HG02885 (cell line): ENCODE measurements around the gene YPEL4.
"Not testable (repeated sequence)": the region's sequence is repeated elsewhere in the genome, so short reads cannot be mapped to it uniquely, and the experiment has no call there.

Experiments
- ATAC-seq: cut with Tn5 transposase; IDR thresholded peaks from one replicate; pipeline ENCODE4 v1.9.1; 2021; ENCODE audit warnings: mild to moderate bottlenecking; ENCODE audit not compliant: unreplicated experiment, poor library complexity

The YPEL4 gene

GRCh38 chr11:57652230-57652629 is 2.5 kb upstream of the YPEL4 start:
- not testable (repeated sequence) for ATAC-seq

DNA sequence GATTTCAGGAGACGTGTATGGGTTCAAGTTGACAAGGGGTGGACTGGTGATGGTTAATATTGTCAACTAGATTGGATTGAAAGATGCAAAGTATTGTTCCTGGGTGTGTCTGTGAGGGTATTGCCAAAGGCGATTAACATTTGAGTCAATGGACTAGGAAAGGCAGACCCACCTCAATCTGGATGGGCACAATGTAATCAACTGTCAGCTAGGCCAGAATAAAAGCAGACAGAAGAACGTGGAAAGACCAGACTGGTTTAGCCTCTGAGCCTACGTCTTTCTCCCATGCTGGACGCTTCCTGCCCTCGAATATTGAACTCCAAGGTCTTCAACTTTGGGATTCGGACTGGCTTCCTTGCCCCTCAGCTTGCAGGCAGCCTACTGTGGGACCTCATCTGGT is 1.7 kb upstream of the YPEL4 start:
- no peak for ATAC-seq

GRCh38 chr11:57650739-57651090 is 1.0 kb upstream of the YPEL4 start:
- no peak for ATAC-seq

DNA sequence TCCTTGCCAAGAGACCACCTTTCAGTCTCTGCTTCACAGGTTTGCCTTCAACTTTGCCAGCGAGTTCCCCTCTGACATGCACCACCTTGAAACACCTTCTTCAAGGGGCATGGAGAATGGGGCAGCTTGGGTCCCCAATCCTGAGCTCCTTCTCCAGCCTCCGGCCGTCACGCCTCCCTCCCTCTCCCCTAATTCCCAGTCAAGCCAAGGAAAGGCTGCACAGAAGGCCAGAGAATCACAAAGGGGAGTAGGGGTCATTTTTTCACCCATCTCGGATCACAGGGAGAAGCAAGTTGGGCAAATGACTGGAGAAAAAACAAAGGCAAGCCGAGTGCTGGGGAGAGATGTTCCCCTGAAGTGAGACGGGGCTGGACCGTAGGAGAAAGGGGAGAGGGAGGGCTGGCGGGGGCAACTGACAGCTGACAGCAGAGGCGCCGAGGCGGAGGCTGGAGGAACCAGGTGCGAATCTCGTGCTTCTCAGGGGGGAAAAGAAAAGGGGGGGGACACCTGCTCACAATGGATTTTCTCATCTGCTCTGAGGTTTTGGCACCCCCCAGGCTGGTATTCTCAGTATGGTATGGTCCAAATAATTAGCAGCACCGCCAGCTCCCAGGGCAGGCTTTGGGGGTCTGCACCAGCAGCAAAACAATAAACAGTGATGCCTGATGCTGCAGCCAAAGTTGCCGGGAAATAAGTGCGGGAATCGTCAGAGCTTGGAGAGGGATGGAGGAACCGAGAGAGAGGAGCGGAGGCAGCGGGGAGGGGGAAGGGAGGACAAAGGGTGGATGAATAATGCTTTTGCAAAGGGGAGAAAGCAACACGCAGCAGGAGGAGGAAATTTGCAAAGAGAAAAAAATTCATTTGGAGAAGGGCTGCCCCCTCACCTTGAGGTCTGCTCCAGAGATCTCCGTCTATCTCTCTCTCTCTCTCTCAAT is 644 bp downstream of the YPEL4 start:
- no peak for ATAC-seq

DNA sequence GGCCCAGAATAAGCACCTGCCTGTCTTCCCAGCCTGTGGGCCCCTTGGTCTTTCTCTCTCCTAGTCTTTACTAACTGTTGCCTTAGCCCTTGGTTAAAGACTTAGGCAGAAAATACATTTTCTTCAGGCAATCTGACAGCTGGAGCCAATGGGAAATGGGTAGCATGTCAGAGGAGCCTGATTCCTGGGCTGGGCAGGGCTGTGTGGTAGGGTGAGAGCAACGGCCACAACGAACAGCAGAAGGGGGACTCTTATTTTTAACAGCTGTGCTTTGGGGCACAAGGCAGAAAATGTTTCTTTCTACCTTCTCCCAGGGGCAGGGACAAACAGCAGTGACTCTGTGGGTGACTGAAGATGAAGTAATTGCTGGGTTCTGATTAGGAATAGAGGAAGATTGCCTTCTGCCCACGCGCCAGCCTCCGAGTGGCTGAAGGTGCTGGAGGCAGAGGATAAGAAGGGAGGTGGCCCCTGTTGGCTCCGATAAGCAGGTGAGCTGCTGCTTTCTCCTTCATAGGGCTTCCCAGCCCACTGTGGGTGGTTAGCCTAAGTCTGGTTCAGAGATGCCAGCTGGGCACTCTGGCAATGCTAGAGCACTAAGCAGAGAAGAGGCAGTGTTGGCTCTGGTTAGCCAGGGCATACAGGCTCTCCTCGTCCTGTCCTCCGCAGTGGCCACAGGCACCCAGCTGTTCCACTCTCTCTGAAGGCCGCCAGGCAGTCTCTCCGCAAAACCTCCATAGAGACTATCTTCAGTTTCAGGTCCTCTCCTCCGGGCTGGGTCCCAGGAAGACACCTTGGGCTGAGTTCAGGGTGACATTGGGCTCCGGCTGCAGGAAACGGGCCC is 1.5 kb downstream of the YPEL4 start:
- ATAC-seq = peak; percentile 22

DNA sequence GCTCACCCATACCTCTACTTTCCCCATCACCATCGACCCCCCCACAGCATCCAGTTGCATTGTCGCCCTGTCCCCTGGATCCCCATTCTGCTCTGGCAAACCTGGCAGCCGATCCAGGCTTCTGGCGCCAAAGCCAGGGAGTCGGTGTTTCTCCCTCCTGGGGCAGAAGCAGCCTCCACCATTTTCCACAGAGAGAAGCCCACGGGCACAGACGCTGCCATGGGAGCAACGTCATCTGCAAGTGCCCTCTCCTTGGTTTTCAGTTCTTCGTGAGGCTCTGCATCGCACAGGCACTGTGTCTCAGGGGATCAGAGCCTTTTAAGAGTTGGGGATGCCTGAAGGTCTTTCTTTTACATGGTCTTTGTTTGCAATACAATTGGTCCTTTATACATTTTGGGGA is 2.3 kb downstream of the YPEL4 start:
- ATAC-seq = no peak

- ATAC-seq = no peak
Observed at GRCh38 chr11:57646799-57647303, 2.9 kb downstream of the YPEL4 start.

DNA sequence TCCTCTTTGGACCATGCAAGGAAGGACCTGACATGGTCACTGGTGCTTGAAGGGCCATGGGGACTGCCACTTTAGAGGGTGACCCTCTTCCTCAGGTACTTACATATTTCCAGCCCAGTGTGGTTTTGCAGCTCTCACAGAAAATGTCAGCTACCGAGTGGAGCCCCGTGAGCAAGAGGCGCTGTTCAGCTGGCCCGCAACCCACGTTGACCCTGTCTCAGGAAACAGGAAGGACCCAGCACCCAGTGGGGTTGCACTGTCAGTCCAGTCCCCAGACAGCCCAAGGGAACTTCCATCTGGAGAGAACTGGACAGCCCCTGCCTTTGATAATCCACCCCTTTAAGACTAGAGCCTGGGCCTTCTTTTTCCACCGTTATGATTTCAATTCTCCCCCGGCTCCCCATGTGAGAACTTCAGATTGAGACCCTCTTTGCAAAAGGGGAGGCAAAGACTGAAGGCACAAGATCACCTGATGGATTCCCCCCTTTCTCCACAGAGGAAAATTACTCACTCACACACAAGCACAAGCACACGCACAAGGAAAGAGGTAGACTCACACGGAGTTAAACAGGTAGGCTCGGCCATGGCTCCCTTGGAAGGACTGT is 3.4 kb downstream of the YPEL4 start:
- peak; percentile 39 for ATAC-seq

GRCh38 chr11:57645689-57646085 is 4.0 kb downstream of the YPEL4 start:
- ATAC-seq = no peak

- peak; percentile 66 for ATAC-seq
Observed at GRCh38 chr11:57644748-57645688, 4.7 kb downstream of the YPEL4 start.

GRCh38 chr11:57643802-57644201 is 5.9 kb downstream of the YPEL4 start:
- ATAC-seq = no peak

- peak; percentile 39 for ATAC-seq
Observed at GRCh38 chr11:57641011-57641807, 8.5 kb downstream of the YPEL4 start.

GRCh38 chr11:57640068-57640800 is 9.5 kb downstream of the YPEL4 start:
- ATAC-seq = no peak

GRCh38 chr11:57639321-57640067 is 10.2 kb downstream of the YPEL4 start:
- ATAC-seq = no peak

DNA sequence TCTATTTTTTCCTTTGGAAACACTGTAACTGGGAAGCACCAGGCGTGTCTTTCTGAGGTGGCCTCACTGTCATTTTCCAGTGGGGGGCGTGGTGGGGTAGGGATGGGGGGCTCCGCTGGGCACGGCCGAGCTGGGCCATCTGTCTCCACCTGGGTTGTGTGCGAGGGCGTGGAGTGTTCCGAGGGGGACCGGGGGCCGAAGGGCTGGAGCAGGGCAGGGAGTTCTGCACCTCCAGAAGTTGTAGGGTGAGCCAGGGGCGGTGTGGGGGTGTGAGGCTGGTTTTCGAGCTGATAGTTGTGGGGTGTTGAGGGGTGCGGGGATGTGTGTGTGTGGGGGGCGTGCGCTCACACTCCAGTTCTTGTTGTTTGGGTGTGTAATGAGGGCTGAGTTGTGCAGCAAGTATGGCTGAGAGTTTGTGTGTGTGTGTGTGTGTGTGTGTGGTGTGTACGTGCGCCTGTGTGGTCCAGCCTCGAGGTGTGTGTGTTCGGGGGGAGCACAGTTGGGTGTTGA is 10.8 kb downstream of the YPEL4 start:
- ATAC-seq = no peak

DNA sequence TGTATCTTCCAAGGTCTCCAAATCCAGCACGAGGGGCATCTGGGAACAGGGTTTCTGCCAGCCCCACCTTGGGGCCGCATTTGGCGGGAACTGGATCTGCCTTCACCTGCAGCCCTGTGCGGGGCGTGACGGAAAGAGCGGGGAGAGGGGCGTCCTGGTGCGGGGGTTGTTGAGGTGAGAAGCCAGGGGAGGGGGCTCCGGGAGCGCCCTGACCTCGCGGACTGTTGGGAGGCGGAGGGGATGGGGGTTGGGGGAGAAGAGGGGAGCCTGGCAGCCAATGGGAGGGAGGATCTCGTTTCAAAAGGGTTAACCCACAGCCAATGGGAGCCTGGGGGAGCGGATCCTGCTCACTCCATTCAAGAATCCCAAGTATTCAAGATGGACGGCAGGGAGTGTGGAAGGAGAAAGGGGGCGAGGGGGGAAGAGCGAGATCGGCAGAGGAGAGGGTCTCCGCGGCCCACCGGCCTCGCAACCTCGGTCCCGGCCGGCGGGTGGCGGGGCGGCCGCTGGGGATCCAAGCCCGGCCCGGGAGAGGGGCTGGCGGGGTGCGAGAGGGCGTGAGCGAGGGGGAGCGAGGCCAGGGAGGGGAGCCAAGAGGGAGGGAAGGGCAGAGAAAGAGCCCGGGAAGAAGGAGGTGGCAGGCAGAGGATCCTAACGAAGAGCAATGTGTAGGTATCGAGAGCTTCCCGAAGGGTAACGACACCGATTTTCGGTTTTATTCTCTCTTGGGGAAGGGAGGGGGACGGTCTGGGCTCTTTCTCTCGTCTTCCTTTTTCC is 11.5 kb downstream of the YPEL4 start:
- ATAC-seq = no peak

- no peak for ATAC-seq
Observed at GRCh38 chr11:57637626-57638004, 12.1 kb downstream of the YPEL4 start.
